Measurements from ENCODE around the gene SHF. TPM values are rescaled to one million over a fixed set of nuclear protein-coding genes. Genes with fewer than 3 reads are reported as not detected.

SHF gene
- polyA plus RNA-seq, 1 donor (not counting 4 experiments of a cell fraction or from before 2014, with no cell fraction given): 0.24 TPM

GRCh38 chr15:45231132-45231531 lies 43.4 kb upstream of the SHF start:
- H3K9ac ChIP-seq (ENCODE audit: control insufficient read depth, extremely low read depth, insufficient read depth, low read length): no peak overlapping the region
- H3K27me3 ChIP-seq (ENCODE audit: control insufficient read depth, extremely low read depth, insufficient read depth, low read length): no peaks in the 10 kb centered on the region
- H3K4me2 ChIP-seq (ENCODE audit: control insufficient read depth, extremely low read depth, insufficient read depth, low read depth, low read length): no peak overlapping the region
- H4K20me1 ChIP-seq (ENCODE audit: control insufficient read depth, extremely low read depth, insufficient read depth, low read length): no peaks in the 10 kb centered on the region
- FAIRE-seq (no peak), DNase-seq (ENCODE audit: low read depth, low spot score) (no peak)
- H3K27ac ChIP-seq (ENCODE audit: control insufficient read depth, insufficient read depth, low read length): no peak overlapping the region
- H3K4me3 ChIP-seq (ENCODE audit: control insufficient read depth in 2 of 3, extremely low read depth in 1 of 3, insufficient read depth in 2 of 3, low read depth in 1 of 3, low read length in 3 of 3): no peak overlapping the region
- dilution Hi-C loops (cut with MboI; ENCODE audit: extremely low pct_ligation_motif_present, low sequenced_read_pairs): no loop called here
- H3K36me3 ChIP-seq (ENCODE audit: control insufficient read depth in 2 of 2, extremely low read depth in 1 of 2, insufficient read depth in 2 of 2, low read length in 2 of 2): no peaks in the 10 kb centered on the region
- no peak for TF ChIP-seq EZH2 (IDR thresholded peaks at IDR 0.05; ENCODE audit: low read length)
- TF ChIP-seq CTCF (optimal IDR thresholded peaks at IDR 0.05 in 1 of 3, IDR thresholded peaks at IDR 0.05 in 1 of 3, conservative IDR thresholded peaks at IDR 0.05 in 1 of 3; ENCODE audit: extremely low read depth in 1 of 3, insufficient read depth in 2 of 3, low read length in 3 of 3): no peak
- H2AFZ ChIP-seq (ENCODE audit: control insufficient read depth, low read length): no peak overlapping the region
- H3K4me1 ChIP-seq (ENCODE audit: control insufficient read depth, extremely low read depth, insufficient read depth, low read length): no peaks in the 10 kb centered on the region
- H3K9me3 ChIP-seq (ENCODE audit: control insufficient read depth, low read depth, low read length): peaks cover 2% of the 10 kb centered on the region
- H3K9me1 ChIP-seq (ENCODE audit: control insufficient read depth, extremely low read depth, insufficient read depth, low read length): no peaks in the 10 kb centered on the region
- no peaks in the 10 kb centered on the region for H3K79me2 ChIP-seq (ENCODE audit: control insufficient read depth, insufficient read depth, low read length)

GRCh38 chr15:45230245-45230965 lies 42.6 kb upstream of the SHF start:
- H3K9me1 ChIP-seq (ENCODE audit: control insufficient read depth, extremely low read depth, insufficient read depth, low read length): no peaks in the 10 kb centered on the region
- no peaks in the 10 kb centered on the region for H3K27me3 ChIP-seq (ENCODE audit: control insufficient read depth, extremely low read depth, insufficient read depth, low read length)
- H3K36me3 ChIP-seq (ENCODE audit: control insufficient read depth in 2 of 2, extremely low read depth in 1 of 2, insufficient read depth in 2 of 2, low read length in 2 of 2): no peaks in the 10 kb centered on the region
- no peak overlapping the region for H3K4me3 ChIP-seq (ENCODE audit: control insufficient read depth in 2 of 3, extremely low read depth in 1 of 3, insufficient read depth in 2 of 3, low read depth in 1 of 3, low read length in 3 of 3)
- H4K20me1 ChIP-seq (ENCODE audit: control insufficient read depth, extremely low read depth, insufficient read depth, low read length): no peaks in the 10 kb centered on the region
- no peaks in the 10 kb centered on the region for H3K4me1 ChIP-seq (ENCODE audit: control insufficient read depth, extremely low read depth, insufficient read depth, low read length)
- no peak overlapping the region for H3K4me2 ChIP-seq (ENCODE audit: control insufficient read depth, extremely low read depth, insufficient read depth, low read depth, low read length)
- TF ChIP-seq CTCF (optimal IDR thresholded peaks at IDR 0.05 in 1 of 3, IDR thresholded peaks at IDR 0.05 in 1 of 3, conservative IDR thresholded peaks at IDR 0.05 in 1 of 3; ENCODE audit: extremely low read depth in 1 of 3, insufficient read depth in 2 of 3, low read length in 3 of 3) (no peak), EZH2 (IDR thresholded peaks at IDR 0.05; ENCODE audit: low read length) (no peak)
- FAIRE-seq (no peak), DNase-seq (ENCODE audit: low read depth, low spot score) (no peak)
- peaks cover 2% of the 10 kb centered on the region for H3K9me3 ChIP-seq (ENCODE audit: control insufficient read depth, low read depth, low read length)
- H3K9ac ChIP-seq (ENCODE audit: control insufficient read depth, extremely low read depth, insufficient read depth, low read length): no peak overlapping the region
- H2AFZ ChIP-seq (ENCODE audit: control insufficient read depth, low read length): no peak overlapping the region
- H3K79me2 ChIP-seq (ENCODE audit: control insufficient read depth, insufficient read depth, low read length): no peaks in the 10 kb centered on the region
- dilution Hi-C loops (cut with MboI; ENCODE audit: extremely low pct_ligation_motif_present, low sequenced_read_pairs): no loop called here
- no peak overlapping the region for H3K27ac ChIP-seq (ENCODE audit: control insufficient read depth, insufficient read depth, low read length)

Measured in keratinocyte (primary cell).